Thoracic aorta (tissue), 2 donors: Measurements from ENCODE around the gene MMS22L. TPM values are rescaled to one million over a fixed set of nuclear protein-coding genes. Genes with fewer than 3 reads are reported as not detected.
"Not testable (repeated sequence)": the region's sequence is repeated elsewhere in the genome, so short reads cannot be mapped to it uniquely, and the experiment has no call there.

Experiments
- ATAC-seq: fragments of 150-250 bp; one replicate; pipeline ENCODE4 v1.8.0; 2017; ENCODE audit warnings: low read depth; ENCODE audit not compliant: insufficient number of reproducible peaks, low FRiP score
- DNase-seq: peaks from one replicate; pipeline ENCODE4 v3.0.0-alpha.2; 2020; ENCODE audit warnings: low spot score
- H3K27ac ChIP-seq, 2 donors: fragments of 200-600 bp; sonication (generic); 1 replicate in 1 of 2; 2 replicates in 1 of 2; pipeline ENCODE4 v1.5.1; 2016; ENCODE audit warnings: mild to moderate bottlenecking in 2 of 2, moderate library complexity in 2 of 2
- H3K27me3 ChIP-seq: fragments of 200-600 bp; sonication (generic); replicated peaks from 2 replicates; pipeline ENCODE4 v1.6.0; 2016; ENCODE audit warnings: mild to moderate bottlenecking; ENCODE audit not compliant: insufficient read depth
- H3K36me3 ChIP-seq: fragments of 200-600 bp; sonication (generic); one replicate; pipeline ENCODE4 v1.5.1; 2016
- H3K4me1 ChIP-seq, 2 donors: fragments of 200-600 bp; sonication (generic); 1 replicate in 1 of 2; 2 replicates in 1 of 2; pipeline versions ENCODE4 v1.5.1 to v1.6.0; 2016; ENCODE audit warnings: low read depth in 2 of 2, mild to moderate bottlenecking in 1 of 2; ENCODE audit not compliant: control insufficient read depth in 1 of 2
- H3K4me3 ChIP-seq: fragments of 200-600 bp; sonication (generic); 2 replicates; pipeline ENCODE4 v1.5.1; 2016; ENCODE audit warnings: mild to moderate bottlenecking
- H3K9me3 ChIP-seq: fragments of 200-600 bp; sonication (generic); 2 replicates; pipeline ENCODE4 v1.5.1; 2016
- CTCF ChIP-seq: fragments of 200-600 bp; sonication (generic); IDR thresholded peaks from one replicate; pipeline ENCODE4 v1.5.1; 2019; ENCODE audit warnings: antibody characterized with exemption
- total RNA-seq, 2 donors: library from RNA; depleted of rRNA; stranded (reverse); fragments of >200 nt; gene quantifications; one replicate each; pipeline versions ENCODE4 v1.1.0 to v1.2.3, GENCODE V29; 2016

The MMS22L gene
- total RNA-seq, 2 donors from 2014 or later: 4.3 to 5.3 TPM

DNA sequence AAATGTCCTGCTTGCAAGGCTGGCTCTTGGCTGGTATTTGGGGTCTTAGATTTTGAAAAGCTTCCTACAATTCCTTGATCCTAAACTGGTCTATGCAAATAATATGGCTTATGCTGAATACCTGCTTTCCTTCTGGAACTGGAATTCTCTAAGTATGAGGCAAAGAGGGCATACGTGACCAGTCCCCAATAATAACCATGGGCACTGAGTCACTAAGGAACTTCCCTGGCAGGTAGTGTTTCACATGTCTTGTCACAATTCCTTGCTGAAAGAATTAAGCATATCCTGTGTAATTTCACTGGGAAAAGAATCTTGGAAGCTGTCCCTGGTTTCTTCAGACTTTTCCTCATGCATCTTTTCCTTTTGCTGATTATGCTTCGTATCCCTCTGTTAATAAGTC, 106.5 kb downstream of the MMS22L start:
- Histone ChIP-seq H3K36me3 (no peaks in the 10 kb centered on the region), H3K4me3 (no peak overlapping the region), H3K27ac (no peak overlapping the region), H3K4me1 (no peaks in the 10 kb centered on the region), H3K27me3 (no peaks in the 10 kb centered on the region), H3K9me3 (no peaks in the 10 kb centered on the region)
- no peak for DNase-seq
- TF ChIP-seq CTCF: no peak
- no peak for ATAC-seq

GRCh38 chr6:97175806-97176205, 107.2 kb downstream of the MMS22L start:
- H3K4me1 ChIP-seq: no peaks in the 10 kb centered on the region
- H3K9me3 ChIP-seq: no peaks in the 10 kb centered on the region
- no peak overlapping the region for H3K27ac ChIP-seq
- DNase-seq (no peak), ATAC-seq (no peak)
- no peak for TF ChIP-seq CTCF
- H3K4me3 ChIP-seq: no peak overlapping the region
- no peaks in the 10 kb centered on the region for H3K36me3 ChIP-seq
- no peaks in the 10 kb centered on the region for H3K27me3 ChIP-seq

DNA sequence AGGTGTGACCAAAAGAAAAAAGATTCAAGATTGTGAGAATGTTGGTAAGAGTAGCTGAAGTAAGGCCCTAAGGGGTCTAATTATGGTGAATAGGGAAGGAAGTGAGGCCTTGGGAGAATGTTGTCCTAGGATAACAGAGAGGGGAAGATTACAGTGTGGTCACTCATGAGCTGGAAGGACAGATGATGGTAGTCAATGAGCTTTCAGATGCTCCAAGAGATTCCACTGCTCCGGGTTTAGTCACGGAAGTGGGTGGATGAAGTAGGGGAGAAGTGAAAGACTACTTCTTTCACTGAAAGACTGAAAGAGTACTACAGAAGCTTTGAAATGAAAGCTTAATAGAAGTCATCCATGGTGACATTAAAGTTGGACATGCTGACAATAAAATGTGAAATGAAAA, 108.5 kb downstream of the MMS22L start:
- TF ChIP-seq CTCF: no peak
- Histone ChIP-seq H3K4me1 (no peaks in the 10 kb centered on the region), H3K9me3 (no peaks in the 10 kb centered on the region), H3K4me3 (no peak overlapping the region), H3K27me3 (no peaks in the 10 kb centered on the region), H3K36me3 (no peaks in the 10 kb centered on the region), H3K27ac (no peak overlapping the region)
- DNase-seq: no peak
- no peak for ATAC-seq

GRCh38 chr6:97160280-97160679, 122.7 kb downstream of the MMS22L start:
- no peaks in the 10 kb centered on the region for H3K27me3 ChIP-seq
- no peaks in the 10 kb centered on the region for H3K4me1 ChIP-seq
- no peaks in the 10 kb centered on the region for H3K36me3 ChIP-seq
- no peaks in the 10 kb centered on the region for H3K9me3 ChIP-seq
- no peak overlapping the region for H3K27ac ChIP-seq
- no peak for DNase-seq
- no peak for ATAC-seq
- TF ChIP-seq CTCF: no peak
- no peak overlapping the region for H3K4me3 ChIP-seq

DNA sequence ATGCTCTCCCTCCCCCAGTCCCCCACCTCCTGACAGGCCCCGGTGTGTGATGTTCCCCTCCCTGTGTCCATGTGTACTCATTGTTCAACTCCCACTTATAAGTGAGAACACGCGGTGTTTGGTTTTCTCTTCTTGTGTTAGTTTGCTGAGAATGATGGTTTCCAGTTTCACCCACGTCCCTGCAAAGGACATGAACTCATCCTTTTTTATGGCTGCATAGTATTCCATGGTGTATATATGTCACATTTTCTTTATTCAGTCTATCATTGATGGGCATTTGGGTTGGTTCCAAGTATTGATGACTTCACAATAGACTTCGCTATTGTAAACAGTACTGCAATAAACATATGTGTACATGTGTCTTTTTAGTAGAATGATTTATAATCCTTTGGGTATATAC, 127.6 kb downstream of the MMS22L start:
- not testable (repeated sequence) for H3K9me3 ChIP-seq, H3K4me3 ChIP-seq, ATAC-seq, H3K36me3 ChIP-seq, DNase-seq, H3K27me3 ChIP-seq, H3K4me1 ChIP-seq, H3K27ac ChIP-seq

DNA sequence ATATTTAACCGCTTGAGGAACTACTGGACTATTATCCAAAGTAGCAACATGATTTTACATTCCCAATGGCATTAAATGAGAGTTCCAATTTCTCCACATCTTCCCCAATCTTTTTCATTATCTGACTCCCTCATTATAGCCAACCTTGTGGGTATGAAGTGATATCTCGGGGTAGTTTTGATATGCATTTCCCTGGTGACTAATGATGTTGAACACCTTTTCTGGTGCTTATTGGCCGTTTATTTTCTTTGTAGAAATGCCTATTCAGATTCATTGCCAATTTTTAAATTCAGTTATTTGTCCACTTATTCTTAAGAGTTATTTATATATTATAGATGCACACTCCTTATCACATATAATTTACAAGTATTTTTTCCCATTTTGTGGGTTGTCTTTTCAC, 129.0 kb downstream of the MMS22L start:
- no peaks in the 10 kb centered on the region for H3K36me3 ChIP-seq
- no peak overlapping the region for H3K4me3 ChIP-seq
- H3K27ac ChIP-seq: no peak overlapping the region
- no peak for ATAC-seq
- TF ChIP-seq CTCF: no peak
- H3K27me3 ChIP-seq: no peaks in the 10 kb centered on the region
- H3K4me1 ChIP-seq: no peaks in the 10 kb centered on the region
- DNase-seq: no peak
- no peaks in the 10 kb centered on the region for H3K9me3 ChIP-seq
